GM12864 (cell line): Measurements from ENCODE around the gene SUSD1.

Source experiments
- DNase-seq: peaks from one replicate; pipeline ENCODE4 v3.0.0-alpha.2; 2011; ENCODE audit warnings: low read depth
- H3K4me3 ChIP-seq: 2 replicates; pipeline ENCODE4 v1.5.1; 2011; ENCODE audit warnings: mild to moderate bottlenecking, low read depth, low read length, control low read depth
- CTCF ChIP-seq: IDR thresholded peaks from 2 replicates; pipeline ENCODE4 v1.5.1; 2011; ENCODE audit warnings: low read depth, mild to moderate bottlenecking, moderate library complexity, low read length, control low read depth, inconsistent platforms; ENCODE audit errors: missing control alignments

Gene SUSD1

GRCh38 chr9:111991179-111991578 is 183.9 kb downstream of the SUSD1 start:
- TF ChIP-seq CTCF: no peak
- no peak for DNase-seq
- no peak overlapping the region for H3K4me3 ChIP-seq
